ENCODE data around the gene MYO6.
A peak's percentile ranks its signal among the peaks of the same experiment; 100 is the strongest.

Gene MYO6

GRCh38 chr6:75863784-75864183 is 114.7 kb downstream of the MYO6 start:
- no peak for TF ChIP-seq CTCF (IDR thresholded peaks at IDR 0.05; ENCODE audit: low read depth, low read length)
- no peak overlapping the region for H3K4me3 ChIP-seq (replicated peaks in 1 of 2; ENCODE audit: low read depth in 2 of 2, low read length in 2 of 2)
- DNase-seq (ENCODE audit: low read depth in 2 of 2) = no peak

GRCh38 chr6:75864446-75864845 is 115.4 kb downstream of the MYO6 start:
- H3K4me3 ChIP-seq (replicated peaks in 1 of 2; ENCODE audit: low read depth in 2 of 2, low read length in 2 of 2) = no peak overlapping the region
- TF ChIP-seq CTCF (IDR thresholded peaks at IDR 0.05; ENCODE audit: low read depth, low read length) = no peak
- no peak for DNase-seq (ENCODE audit: low read depth in 2 of 2)

- no peak for DNase-seq (ENCODE audit: low read depth in 2 of 2)
- TF ChIP-seq CTCF (IDR thresholded peaks at IDR 0.05; ENCODE audit: low read depth, low read length) = no peak
- H3K4me3 ChIP-seq (replicated peaks in 1 of 2; ENCODE audit: low read depth in 2 of 2, low read length in 2 of 2) = no peak overlapping the region
Measured at GRCh38 chr6:75870389-75870788, 121.3 kb downstream of the MYO6 start.

GRCh38 chr6:75874224-75874623 is 125.2 kb downstream of the MYO6 start:
- no peak overlapping the region for H3K4me3 ChIP-seq (replicated peaks in 1 of 2; ENCODE audit: low read depth in 2 of 2, low read length in 2 of 2)
- no peak for TF ChIP-seq CTCF (IDR thresholded peaks at IDR 0.05; ENCODE audit: low read depth, low read length)
- no peak for DNase-seq (ENCODE audit: low read depth in 2 of 2)

GRCh38 chr6:75876152-75876551 is 127.1 kb downstream of the MYO6 start:
- no peak for TF ChIP-seq CTCF (IDR thresholded peaks at IDR 0.05; ENCODE audit: low read depth, low read length)
- no peak for DNase-seq (ENCODE audit: low read depth in 2 of 2)

GRCh38 chr6:75880305-75880704 is 131.3 kb downstream of the MYO6 start:
- DNase-seq (ENCODE audit: low read depth in 2 of 2) = no peak
- no peak overlapping the region for H3K4me3 ChIP-seq (replicated peaks in 1 of 2; ENCODE audit: low read depth in 2 of 2, low read length in 2 of 2)
- TF ChIP-seq CTCF (IDR thresholded peaks at IDR 0.05; ENCODE audit: low read depth, low read length) = no peak

More at GRCh38 chr6:75876152-75876551, 127.1 kb downstream of the MYO6 start:
- no peak overlapping the region for H3K4me3 ChIP-seq (replicated peaks in 1 of 2; ENCODE audit: low read depth in 2 of 2, low read length in 2 of 2)

GRCh38 chr6:75882734-75883133 is 133.7 kb downstream of the MYO6 start:
- DNase-seq (ENCODE audit: low read depth in 2 of 2) = peak; percentile 14 to 75

More at GRCh38 chr6:75882734-75883133, 133.7 kb downstream of the MYO6 start:
- TF ChIP-seq CTCF (IDR thresholded peaks at IDR 0.05; ENCODE audit: low read depth, low read length) = no peak
- H3K4me3 ChIP-seq (replicated peaks in 1 of 2; ENCODE audit: low read depth in 2 of 2, low read length in 2 of 2) = no peak overlapping the region
